GM19025 (cell line): ENCODE measurements around the gene TMEM258.

Experiments
- ATAC-seq: cut with Tn5 transposase; IDR thresholded peaks from one replicate; pipeline ENCODE4 v1.9.1; 2021; ENCODE audit warnings: mild to moderate bottlenecking, low read depth, moderate library complexity; ENCODE audit not compliant: unreplicated experiment

The TMEM258 gene

GRCh38 chr11:61745781-61746441 is 46.5 kb downstream of the TMEM258 start:
- no peak for ATAC-seq

- ATAC-seq = no peak
Measured at GRCh38 chr11:61744609-61745156, 47.7 kb downstream of the TMEM258 start.

GRCh38 chr11:61744181-61744580 is 48.2 kb downstream of the TMEM258 start:
- ATAC-seq = no peak

GRCh38 chr11:61743486-61744095 is 48.8 kb downstream of the TMEM258 start:
- ATAC-seq = no peak

DNA sequence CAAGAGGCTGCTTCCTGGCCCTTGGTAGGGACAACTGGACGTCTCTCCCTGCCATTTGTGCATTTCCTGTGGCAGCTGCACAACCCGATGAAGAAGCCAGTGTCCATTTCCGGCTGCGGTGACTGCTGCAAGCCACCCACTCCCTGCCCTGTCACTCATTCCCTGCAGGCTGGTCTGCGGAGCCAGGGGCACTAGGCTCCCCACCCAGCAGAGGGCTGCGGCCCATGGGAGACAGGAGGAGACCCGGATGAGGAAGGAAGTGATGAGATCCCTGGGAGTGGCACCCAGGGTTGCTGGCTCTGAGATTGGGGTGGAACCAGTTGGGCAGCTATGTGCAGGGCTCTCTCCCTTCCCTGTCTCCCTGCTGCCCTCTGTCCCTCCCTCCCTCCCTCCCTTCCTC is 50.0 kb downstream of the TMEM258 start:
- no peak for ATAC-seq

GRCh38 chr11:61739966-61740365 is 52.4 kb downstream of the TMEM258 start:
- no peak for ATAC-seq

DNA sequence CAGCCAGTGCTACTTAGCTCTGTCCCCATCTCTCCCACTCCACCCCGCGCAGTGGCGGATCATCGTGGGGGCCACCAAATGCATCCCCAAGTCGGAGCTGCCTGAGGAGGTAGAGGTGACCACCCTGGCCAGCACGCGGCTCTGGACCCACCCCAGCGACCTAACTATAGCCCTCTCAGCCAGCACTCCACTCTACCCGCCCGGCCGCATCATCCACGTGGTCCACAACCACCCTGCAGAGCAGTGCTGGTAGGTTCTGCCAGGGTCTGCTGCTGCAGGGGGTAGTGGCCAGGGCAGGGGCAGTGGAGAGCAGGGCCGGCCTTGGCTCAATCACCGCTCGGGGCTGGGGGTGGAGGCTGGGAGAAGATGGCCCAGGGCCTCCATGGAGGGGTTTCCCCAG is 53.0 kb downstream of the TMEM258 start:
- no peak for ATAC-seq
